ENCODE data around the gene COPZ2.

GRCh38 chr17:48052956-48053757, 15.6 kb upstream of the COPZ2 start:
- TF ChIP-seq EZH2 (IDR thresholded peaks at IDR 0.05; ENCODE audit: borderline replicate concordance, low read length), result no peak
- no peak for TF ChIP-seq CTCF (IDR thresholded peaks at IDR 0.05; ENCODE audit: low read length)

Measured in OCI-LY1 (cell line).